NB4 (cell line): ENCODE results near the gene MYLK.

Source experiments
- CTCF ChIP-seq: IDR thresholded peaks from one replicate; pipeline ENCODE4 v1.5.1; 2012; ENCODE audit warnings: low read depth, low read length
- MYC ChIP-seq: IDR thresholded peaks from 2 replicates; pipeline ENCODE4 v1.6.1; 2011; ENCODE audit warnings: low read depth, low read length
- POLR2A ChIP-seq: IDR thresholded peaks from 2 replicates; pipeline ENCODE4 v1.6.1; 2011; ENCODE audit warnings: mild to moderate bottlenecking; ENCODE audit not compliant: insufficient read length; ENCODE audit errors: extremely low read depth

- TF ChIP-seq CTCF (no peak), MYC (no peak), POLR2A (no peak)
Measured at GRCh38 chr3:123632161-123632655, 251.9 kb downstream of the MYLK start.
